ENCODE data around the gene ADTRP. TPM values are rescaled to one million over a fixed set of nuclear protein-coding genes. Genes with fewer than 3 reads are reported as not detected.

The ADTRP gene
- total and polyA plus RNA-seq, 2 donors (not counting 1 experiment from before 2014, with no cell fraction given), result 0.18 to 1.2 TPM

DNA sequence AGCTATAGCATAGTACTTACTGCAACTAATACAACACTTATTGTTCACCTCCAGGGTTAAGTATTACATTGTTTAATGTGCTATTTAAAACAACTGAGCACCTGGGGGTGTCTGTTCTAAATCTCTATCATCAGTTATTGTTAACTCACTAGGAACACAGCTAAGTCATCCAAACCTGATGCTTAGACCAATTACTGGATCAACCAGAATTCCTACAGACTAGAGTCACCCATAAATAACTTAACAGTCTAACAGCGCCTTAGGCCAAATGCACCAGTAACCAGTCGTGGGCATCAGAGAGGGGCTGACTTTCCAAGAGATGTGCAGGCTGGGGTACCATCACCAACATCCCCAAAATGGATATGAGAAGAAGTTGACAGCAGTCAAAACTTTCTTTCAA is 110.7 kb downstream of the ADTRP start:
- no peak overlapping the region for H3K27ac ChIP-seq (ENCODE audit: low read length in 2 of 2)
- no peak overlapping the region for H3K4me3 ChIP-seq (ENCODE audit: control extremely low read depth in 1 of 5, extremely low read depth in 1 of 5, insufficient read depth in 1 of 5, low read depth in 2 of 5, low read length in 4 of 5)
- Mint-ChIP-seq H3K27me3 (peaks cover 46% of the 10 kb centered on the region), H3K9me3 (ENCODE audit: insufficient read depth) (no peaks in the 10 kb centered on the region), H3K27ac (no peak overlapping the region), H3K4me3 (no peak overlapping the region), H3K4me1 (no peaks in the 10 kb centered on the region)
- TF ChIP-seq EZH2 (IDR thresholded peaks at IDR 0.05; ENCODE audit: borderline replicate concordance, insufficient read depth, low read depth, low read length, poor library complexity, severe bottlenecking), result no peak
- TF ChIP-seq, protein P1, sequence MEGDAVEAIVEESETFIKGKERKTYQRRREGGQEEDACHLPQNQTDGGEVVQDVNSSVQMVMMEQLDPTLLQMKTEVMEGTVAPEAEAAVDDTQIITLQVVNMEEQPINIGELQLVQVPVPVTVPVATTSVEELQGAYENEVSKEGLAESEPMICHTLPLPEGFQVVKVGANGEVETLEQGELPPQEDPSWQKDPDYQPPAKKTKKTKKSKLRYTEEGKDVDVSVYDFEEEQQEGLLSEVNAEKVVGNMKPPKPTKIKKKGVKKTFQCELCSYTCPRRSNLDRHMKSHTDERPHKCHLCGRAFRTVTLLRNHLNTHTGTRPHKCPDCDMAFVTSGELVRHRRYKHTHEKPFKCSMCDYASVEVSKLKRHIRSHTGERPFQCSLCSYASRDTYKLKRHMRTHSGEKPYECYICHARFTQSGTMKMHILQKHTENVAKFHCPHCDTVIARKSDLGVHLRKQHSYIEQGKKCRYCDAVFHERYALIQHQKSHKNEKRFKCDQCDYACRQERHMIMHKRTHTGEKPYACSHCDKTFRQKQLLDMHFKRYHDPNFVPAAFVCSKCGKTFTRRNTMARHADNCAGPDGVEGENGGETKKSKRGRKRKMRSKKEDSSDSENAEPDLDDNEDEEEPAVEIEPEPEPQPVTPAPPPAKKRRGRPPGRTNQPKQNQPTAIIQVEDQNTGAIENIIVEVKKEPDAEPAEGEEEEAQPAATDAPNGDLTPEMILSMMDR (IDR thresholded peaks at IDR 0.05), result no peak
- no peaks in the 10 kb centered on the region for H3K36me3 ChIP-seq (replicated peaks in 1 of 2; ENCODE audit: control extremely low read depth in 1 of 2, control insufficient read depth in 1 of 2, extremely low read depth in 1 of 2, insufficient read depth in 2 of 2, low read length in 1 of 2)
- no peaks in the 10 kb centered on the region for H3K9me3 ChIP-seq (ENCODE audit: control extremely low read depth in 1 of 3, control insufficient read depth in 2 of 3, insufficient read depth in 1 of 3, low read length in 2 of 3)
- H4K20me1 ChIP-seq (ENCODE audit: control insufficient read depth, insufficient read depth, low read length, poor library complexity, severe bottlenecking), result no peaks in the 10 kb centered on the region
- no peak overlapping the region for H2AFZ ChIP-seq (ENCODE audit: insufficient read depth, low read depth, low read length, poor library complexity, severe bottlenecking)
- H3K4me2 ChIP-seq (replicated peaks; ENCODE audit: low read depth, low read length, poor library complexity, severe bottlenecking), result no peak overlapping the region
- 86% methylated on average over 2 of the region's 2 CpGs for WGBS (ENCODE audit: insufficient coverage)
- H3K79me2 ChIP-seq (ENCODE audit: control insufficient read depth, insufficient read depth, low read length), result no peaks in the 10 kb centered on the region
- H3K9ac ChIP-seq (ENCODE audit: low read length), result no peak overlapping the region
- no peaks in the 10 kb centered on the region for H3K4me1 ChIP-seq (ENCODE audit: control insufficient read depth in 2 of 2, insufficient read depth in 2 of 2, low read length in 2 of 2)
- ATAC-seq (ENCODE audit: low read depth) (no peak), DNase-seq (no peak)
- H3K27me3 ChIP-seq (replicated peaks in 1 of 4; ENCODE audit: control extremely low read depth in 1 of 4, control insufficient read depth in 3 of 4, insufficient read depth in 4 of 4, low read length in 3 of 4), result peaks cover 0 to 11% (median 6%) of the 10 kb centered on the region in 4 experiments
- intact Hi-C loops (cut with micrococcal nuclease), result no loop called here
- POLR2A ChIA-PET, result no interaction called here
- CTCF ChIA-PET, result interaction anchor here (0.7 to 3.8 kb wide), 5 partner anchors 10 to 938 kb away, joined by 3 to 18 read pairs (median 4); no protein-coding TSS in a partner anchor

DNA sequence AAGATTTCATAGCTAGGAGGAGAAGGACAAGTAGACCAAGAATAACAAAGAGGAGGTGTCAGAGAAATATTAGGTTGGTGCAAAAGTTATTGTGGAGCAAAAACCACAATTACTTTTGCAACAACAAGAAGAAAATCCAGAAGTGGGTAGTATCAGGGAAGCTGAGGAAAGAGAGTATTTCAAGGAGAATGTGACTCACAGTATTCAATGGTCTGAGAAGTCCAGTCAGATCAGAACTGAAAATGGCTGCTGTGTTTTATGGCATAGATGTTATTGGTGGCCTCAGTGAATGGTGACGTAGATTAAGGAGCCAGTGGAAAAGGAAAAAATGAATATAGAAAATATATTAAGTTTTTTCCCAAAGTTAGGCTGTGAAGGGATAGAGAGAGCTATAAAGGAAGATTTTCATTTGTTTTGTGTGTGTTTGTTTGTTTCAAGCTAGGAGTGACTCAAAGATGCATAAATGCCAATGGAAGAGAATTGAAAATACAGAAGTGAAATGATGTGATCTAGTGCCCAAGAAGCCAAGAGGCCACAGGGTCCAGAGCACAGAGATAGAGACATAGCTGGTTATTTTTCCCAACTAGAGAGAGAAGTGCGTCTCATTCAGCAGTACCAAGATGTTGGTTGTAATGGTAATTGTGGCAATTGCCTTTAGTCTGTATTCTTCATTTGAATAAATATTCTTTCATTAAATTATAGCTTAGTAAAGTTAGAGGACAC is 112.8 kb downstream of the ADTRP start:
- ATAC-seq (ENCODE audit: low read depth) (no peak), DNase-seq (no peak)
- Mint-ChIP-seq H3K9me3 (ENCODE audit: insufficient read depth) (no peaks in the 10 kb centered on the region), H3K4me1 (no peaks in the 10 kb centered on the region), H3K27ac (no peak overlapping the region), H3K4me3 (no peak overlapping the region), H3K27me3 (peaks cover 49% of the 10 kb centered on the region)
- TF ChIP-seq EZH2 (IDR thresholded peaks at IDR 0.05; ENCODE audit: borderline replicate concordance, insufficient read depth, low read depth, low read length, poor library complexity, severe bottlenecking), result no peak
- TF ChIP-seq, protein P1 (IDR thresholded peaks at IDR 0.05), result no peak
- Histone ChIP-seq H4K20me1 (ENCODE audit: control insufficient read depth, insufficient read depth, low read length, poor library complexity, severe bottlenecking) (no peaks in the 10 kb centered on the region), H2AFZ (ENCODE audit: insufficient read depth, low read depth, low read length, poor library complexity, severe bottlenecking) (no peak overlapping the region), H3K27ac (ENCODE audit: low read length in 2 of 2) (no peak overlapping the region), H3K79me2 (ENCODE audit: control insufficient read depth, insufficient read depth, low read length) (no peaks in the 10 kb centered on the region), H3K36me3 (replicated peaks in 1 of 2; ENCODE audit: control extremely low read depth in 1 of 2, control insufficient read depth in 1 of 2, extremely low read depth in 1 of 2, insufficient read depth in 2 of 2, low read length in 1 of 2) (no peaks in the 10 kb centered on the region), H3K9ac (ENCODE audit: low read length) (no peak overlapping the region), H3K4me3 (ENCODE audit: control extremely low read depth in 1 of 5, extremely low read depth in 1 of 5, insufficient read depth in 1 of 5, low read depth in 2 of 5, low read length in 4 of 5) (no peak overlapping the region), H3K4me1 (ENCODE audit: control insufficient read depth in 2 of 2, insufficient read depth in 2 of 2, low read length in 2 of 2) (no peaks in the 10 kb centered on the region), H3K4me2 (replicated peaks; ENCODE audit: low read depth, low read length, poor library complexity, severe bottlenecking) (no peak overlapping the region), H3K27me3 (replicated peaks in 1 of 4; ENCODE audit: control extremely low read depth in 1 of 4, control insufficient read depth in 3 of 4, insufficient read depth in 4 of 4, low read length in 3 of 4) (peaks cover 0 to 11% (median 6%) of the 10 kb centered on the region in 4 experiments), H3K9me3 (ENCODE audit: control extremely low read depth in 1 of 3, control insufficient read depth in 2 of 3, insufficient read depth in 1 of 3, low read length in 2 of 3) (no peaks in the 10 kb centered on the region)
- WGBS (ENCODE audit: insufficient coverage), result no CpG with 5 or more reads among the region's 2 CpGs
- intact Hi-C loops (cut with micrococcal nuclease), result no loop called here
- ChIA-PET POLR2A (no interaction called here), CTCF (interaction anchor here (0.7 to 3.8 kb wide), 6 partner anchors 8 to 936 kb away, joined by 3 to 18 read pairs (median 6); no protein-coding TSS in a partner anchor)

Data from B cell (primary cell).